CMK (cell line): Measurements from ENCODE around the gene SELENOP.

ENCODE experiments used
- DNase-seq: peaks from one replicate; pipeline ENCODE4 v3.0.0-alpha.2; 2010; ENCODE audit warnings: low read depth

Gene SELENOP

GRCh38 chr5:42798284-42799240 is 13.1 kb downstream of the SELENOP start:
- DNase-seq: no peak

GRCh38 chr5:42791151-42791550 is 20.5 kb downstream of the SELENOP start:
- DNase-seq: no peak

GRCh38 chr5:42787845-42788244 is 23.8 kb downstream of the SELENOP start:
- no peak for DNase-seq

GRCh38 chr5:42787073-42787472 is 24.6 kb downstream of the SELENOP start:
- DNase-seq: no peak

- no peak for DNase-seq
Observed at GRCh38 chr5:42785756-42786155, 25.9 kb downstream of the SELENOP start.

GRCh38 chr5:42784132-42784531 is 27.6 kb downstream of the SELENOP start:
- DNase-seq: no peak

- no peak for DNase-seq
Observed at GRCh38 chr5:42781584-42781983, 30.1 kb downstream of the SELENOP start.

- DNase-seq: no peak
Observed at GRCh38 chr5:42779083-42779482, 32.6 kb downstream of the SELENOP start.

GRCh38 chr5:42772265-42772993 is 39.3 kb downstream of the SELENOP start:
- no peak for DNase-seq

GRCh38 chr5:42770003-42770402 is 41.7 kb downstream of the SELENOP start:
- DNase-seq: no peak

- DNase-seq: no peak
Observed at GRCh38 chr5:42768106-42768504, 43.6 kb downstream of the SELENOP start.

- no peak for DNase-seq
Observed at GRCh38 chr5:42767491-42768105, 44.1 kb downstream of the SELENOP start.

GRCh38 chr5:42761791-42762190 is 49.9 kb downstream of the SELENOP start:
- no peak for DNase-seq

- DNase-seq: no peak
Observed at GRCh38 chr5:42760426-42760825, 51.3 kb downstream of the SELENOP start.

GRCh38 chr5:42759456-42759855 is 52.2 kb downstream of the SELENOP start:
- DNase-seq: no peak

- no peak for DNase-seq
Observed at GRCh38 chr5:42756606-42757601, 54.8 kb downstream of the SELENOP start, which contains the start of gene CCDC152. Gene CCDC152 (plus strand): TSS chr5:42756818. CDS start chr5:42759122, 2,304 bp downstream.

- no peak for DNase-seq
Observed at GRCh38 chr5:42753099-42753498, 58.6 kb downstream of the SELENOP start.

GRCh38 chr5:42751044-42751443 is 60.6 kb downstream of the SELENOP start:
- no peak for DNase-seq

GRCh38 chr5:42750507-42750906 is 61.2 kb downstream of the SELENOP start:
- no peak for DNase-seq
